ENCODE measurements around the gene OR2T11.

- TF ChIP-seq CTCF (IDR thresholded peaks at IDR 0.05) (no peak), EP300 (IDR thresholded peaks at IDR 0.05) (no peak), USF2 (IDR thresholded peaks at IDR 0.05) (no peak), CHD2 (IDR thresholded peaks at IDR 0.05; ENCODE audit: low read length, partially characterized antibody) (no peak)
Observed at GRCh38 chr1:248610301-248610700, 24.6 kb downstream of the OR2T11 start.

All from A549 (cell line).